GM10266 (cell line): Measurements from ENCODE around the gene RCAN2.

Source experiments
- DNase-seq: peaks from one replicate; pipeline ENCODE4 v3.0.0; 2012; ENCODE audit errors: extremely low spot score
- CTCF ChIP-seq: IDR thresholded peaks from 2 replicates; pipeline ENCODE4 v1.5.1; 2012; ENCODE audit warnings: mild to moderate bottlenecking, low read depth; ENCODE audit not compliant: control insufficient read depth, insufficient read depth; ENCODE audit errors: missing control alignments

RCAN2 gene

GRCh38 chr6:46491201-46491627 is at the start of gene RCAN2:
Gene RCAN2 (minus strand): TSS chr6:46491449.
- DNase-seq: peak; percentile 67
- TF ChIP-seq CTCF: no peak

- no peak for TF ChIP-seq CTCF
- DNase-seq: no peak
These were observed 48.6 kb upstream of the RCAN2 start for GRCh38 chr6:46539866-46540265.

- no peak for TF ChIP-seq CTCF
- DNase-seq: no peak
These were observed 47.7 kb upstream of the RCAN2 start for GRCh38 chr6:46538800-46539480.

GRCh38 chr6:46530896-46531295 is 39.6 kb upstream of the RCAN2 start:
- DNase-seq: no peak
- TF ChIP-seq CTCF: no peak

GRCh38 chr6:46528961-46529750 is 37.9 kb upstream of the RCAN2 start:
- no peak for DNase-seq
- no peak for TF ChIP-seq CTCF

GRCh38 chr6:46526607-46527006 is 35.4 kb upstream of the RCAN2 start:
- DNase-seq: no peak

More at GRCh38 chr6:46526607-46527006, 35.4 kb upstream of the RCAN2 start:
- TF ChIP-seq CTCF: no peak
